Osteoblast (primary cell): Measurements from ENCODE around the gene TMEM86A. TPM values are rescaled to one million over a fixed set of nuclear protein-coding genes. Genes with fewer than 3 reads are reported as not detected.

Experiments used
- DNase-seq: peaks from one replicate; pipeline ENCODE4 v3.0.0; 2011; ENCODE audit warnings: low spot score, mixed read lengths; ENCODE audit not compliant: insufficient read length; ENCODE audit errors: missing footprints
- H2AFZ ChIP-seq: 2 replicates; pipeline ENCODE4 v1.6.0; 2011; ENCODE audit warnings: mild to moderate bottlenecking, low read length
- H3K27ac ChIP-seq: 2 replicates; pipeline ENCODE4 v1.5.1; 2011; ENCODE audit warnings: mild to moderate bottlenecking, low read depth, low read length, moderate library complexity
- H3K27me3 ChIP-seq: 2 replicates; pipeline ENCODE4 v1.6.0; 2012; ENCODE audit warnings: mild to moderate bottlenecking, control low read depth, inconsistent platforms, low read length, moderate library complexity; ENCODE audit not compliant: insufficient read depth
- H3K36me3 ChIP-seq: 2 replicates; pipeline ENCODE4 v1.5.1; 2011; ENCODE audit warnings: mild to moderate bottlenecking, low read length, control low read depth, moderate library complexity; ENCODE audit not compliant: insufficient read depth
- H3K4me1 ChIP-seq: 2 replicates; pipeline ENCODE4 v1.5.1; 2011; ENCODE audit warnings: mild to moderate bottlenecking, low read length, control low read depth, moderate library complexity; ENCODE audit not compliant: insufficient read depth
- H3K4me2 ChIP-seq: 2 replicates; pipeline ENCODE4 v1.6.0; 2011; ENCODE audit warnings: mild to moderate bottlenecking, low read length; ENCODE audit not compliant: insufficient read depth
- H3K4me3 ChIP-seq: fragments of 200-600 bp; sonication (generic); 3 replicates; pipeline ENCODE4 v1.5.1; 2012; ENCODE audit warnings: mild to moderate bottlenecking, low read length, inconsistent platforms; ENCODE audit not compliant: insufficient read depth
- H3K79me2 ChIP-seq: 2 replicates; pipeline ENCODE4 v1.6.0; 2012; ENCODE audit warnings: mild to moderate bottlenecking, low read length, control low read depth, inconsistent platforms; ENCODE audit not compliant: insufficient read depth
- H3K9me3 ChIP-seq: 2 replicates; pipeline ENCODE4 v1.5.1; 2011; ENCODE audit warnings: low read depth, low read length, control low read depth
- H4K20me1 ChIP-seq: 2 replicates; pipeline ENCODE4 v1.6.0; 2012; ENCODE audit warnings: mild to moderate bottlenecking, low read length, control low read depth; ENCODE audit not compliant: insufficient read depth
- total RNA-seq: library from RNA; depleted of rRNA; stranded (reverse); fragments of >200 nt; gene quantifications from 2 replicates; pipeline ENCODE4 v1.2.3, GENCODE V29; 2012
- TF ChIP-seq, protein P1 (sequence below): IDR thresholded peaks from 2 replicates; pipeline ENCODE4 v1.5.1; 2011; ENCODE audit warnings: mild to moderate bottlenecking, low read depth, low read length, moderate library complexity; ENCODE audit errors: extremely low read depth

TMEM86A gene
- total RNA-seq, 1 donor, result 3.3 TPM

GRCh38 chr11:18743365-18743764, 44.8 kb downstream of the TMEM86A start:
- no peaks in the 10 kb centered on the region for H3K36me3 ChIP-seq
- TF ChIP-seq, protein P1, sequence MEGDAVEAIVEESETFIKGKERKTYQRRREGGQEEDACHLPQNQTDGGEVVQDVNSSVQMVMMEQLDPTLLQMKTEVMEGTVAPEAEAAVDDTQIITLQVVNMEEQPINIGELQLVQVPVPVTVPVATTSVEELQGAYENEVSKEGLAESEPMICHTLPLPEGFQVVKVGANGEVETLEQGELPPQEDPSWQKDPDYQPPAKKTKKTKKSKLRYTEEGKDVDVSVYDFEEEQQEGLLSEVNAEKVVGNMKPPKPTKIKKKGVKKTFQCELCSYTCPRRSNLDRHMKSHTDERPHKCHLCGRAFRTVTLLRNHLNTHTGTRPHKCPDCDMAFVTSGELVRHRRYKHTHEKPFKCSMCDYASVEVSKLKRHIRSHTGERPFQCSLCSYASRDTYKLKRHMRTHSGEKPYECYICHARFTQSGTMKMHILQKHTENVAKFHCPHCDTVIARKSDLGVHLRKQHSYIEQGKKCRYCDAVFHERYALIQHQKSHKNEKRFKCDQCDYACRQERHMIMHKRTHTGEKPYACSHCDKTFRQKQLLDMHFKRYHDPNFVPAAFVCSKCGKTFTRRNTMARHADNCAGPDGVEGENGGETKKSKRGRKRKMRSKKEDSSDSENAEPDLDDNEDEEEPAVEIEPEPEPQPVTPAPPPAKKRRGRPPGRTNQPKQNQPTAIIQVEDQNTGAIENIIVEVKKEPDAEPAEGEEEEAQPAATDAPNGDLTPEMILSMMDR, result no peak
- H4K20me1 ChIP-seq, result no peaks in the 10 kb centered on the region
- H3K79me2 ChIP-seq, result no peaks in the 10 kb centered on the region
- H3K9me3 ChIP-seq, result no peaks in the 10 kb centered on the region
- H3K4me1 ChIP-seq, result no peaks in the 10 kb centered on the region
- DNase-seq, result no peak
- no peak overlapping the region for H3K4me2 ChIP-seq
- peaks cover 7% of the 10 kb centered on the region for H3K27me3 ChIP-seq
- no peak overlapping the region for H3K4me3 ChIP-seq
- no peak overlapping the region for H3K27ac ChIP-seq
- H2AFZ ChIP-seq, result no peak overlapping the region

DNA sequence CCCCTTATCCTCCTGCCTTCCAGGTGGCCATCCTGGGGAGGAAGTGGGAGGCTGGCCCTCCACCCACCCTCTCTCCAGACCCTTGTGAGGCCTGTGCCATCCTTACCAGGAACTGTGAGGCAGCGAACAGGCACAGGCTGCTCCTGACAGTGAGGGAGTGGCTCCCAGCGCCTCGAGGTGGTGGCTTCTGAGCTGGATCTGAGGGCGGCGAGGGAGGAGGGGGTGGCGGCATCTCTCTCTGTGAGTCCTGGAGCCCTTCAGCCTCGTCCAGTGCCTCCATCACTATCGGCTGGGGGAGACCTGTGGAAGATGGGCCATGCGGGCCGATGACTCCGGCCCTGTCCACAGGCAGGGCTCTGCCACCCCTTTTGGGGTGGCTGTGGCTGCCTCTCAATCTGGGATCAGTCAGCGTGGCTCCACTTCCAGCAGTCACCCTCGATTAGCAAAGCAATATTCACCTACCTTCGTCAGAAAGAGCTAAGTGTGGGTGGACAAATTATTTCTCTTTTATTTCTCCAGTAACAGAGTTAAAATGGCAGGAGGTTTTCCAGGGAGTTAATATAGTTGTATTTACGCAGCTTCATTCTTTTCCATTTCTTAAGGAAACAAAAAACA, 45.4 kb downstream of the TMEM86A start:
- Histone ChIP-seq H3K4me2 (no peak overlapping the region), H3K9me3 (no peaks in the 10 kb centered on the region), H2AFZ (no peak overlapping the region), H3K4me3 (no peak overlapping the region), H4K20me1 (no peaks in the 10 kb centered on the region), H3K27ac (no peak overlapping the region), H3K27me3 (peaks cover 5% of the 10 kb centered on the region), H3K79me2 (no peaks in the 10 kb centered on the region), H3K4me1 (no peaks in the 10 kb centered on the region), H3K36me3 (no peaks in the 10 kb centered on the region)
- no peak for DNase-seq
- TF ChIP-seq, protein P1, result no peak

DNA sequence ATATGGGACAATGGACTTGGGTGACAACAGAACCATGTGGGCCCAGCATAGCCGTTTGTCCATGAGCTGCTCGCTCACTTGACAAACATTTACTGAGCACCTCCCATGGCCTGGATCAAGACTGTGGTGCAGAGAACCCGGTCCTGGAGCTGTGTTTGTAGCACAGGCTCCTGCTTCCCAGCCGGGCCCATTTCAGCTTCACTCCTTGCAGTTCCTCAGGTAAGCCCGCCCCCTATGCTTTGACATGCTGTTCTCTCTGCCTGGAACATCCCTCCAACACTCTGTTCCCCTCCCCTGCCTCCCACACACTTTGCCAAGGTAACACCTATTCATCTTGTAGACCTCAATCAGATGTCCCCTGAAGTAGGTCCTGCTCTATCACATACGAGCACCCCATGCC, 46.7 kb downstream of the TMEM86A start:
- no peak overlapping the region for H2AFZ ChIP-seq
- H3K27me3 ChIP-seq, result no peaks in the 10 kb centered on the region
- DNase-seq, result no peak
- H3K79me2 ChIP-seq, result no peaks in the 10 kb centered on the region
- H3K4me2 ChIP-seq, result no peak overlapping the region
- H3K9me3 ChIP-seq, result no peaks in the 10 kb centered on the region
- no peak overlapping the region for H3K4me3 ChIP-seq
- H3K36me3 ChIP-seq, result no peaks in the 10 kb centered on the region
- no peaks in the 10 kb centered on the region for H4K20me1 ChIP-seq
- H3K27ac ChIP-seq, result no peak overlapping the region
- peaks cover 9% of the 10 kb centered on the region for H3K4me1 ChIP-seq
- TF ChIP-seq, protein P1, result no peak

DNA sequence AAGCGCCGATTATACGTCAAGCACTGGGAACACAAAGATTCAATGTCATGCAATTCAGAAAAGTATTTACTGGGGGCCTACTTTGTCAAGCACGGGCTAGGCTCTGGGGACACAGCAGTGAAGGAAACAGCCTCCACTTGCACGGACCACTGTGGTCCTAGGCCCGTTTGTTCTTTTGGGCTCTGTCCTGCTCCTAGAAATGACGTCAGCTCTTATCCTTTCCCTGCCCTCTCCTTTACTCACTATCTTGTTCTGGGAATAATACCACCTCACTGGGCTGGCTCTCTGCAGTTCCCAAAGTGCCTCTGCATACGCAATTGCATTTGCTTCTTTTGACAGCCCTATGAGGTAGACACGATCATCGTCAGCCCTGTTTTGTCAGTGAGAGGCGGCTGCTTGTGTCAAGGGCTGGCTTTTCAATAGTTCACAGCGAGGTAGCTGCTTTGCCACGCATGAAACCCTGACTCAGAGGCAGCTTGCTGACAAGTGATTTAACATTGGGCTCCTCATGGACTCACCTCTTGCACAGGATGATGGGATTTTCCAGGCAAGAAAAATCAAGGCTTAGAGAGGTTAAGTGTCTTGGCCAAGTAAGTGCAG, 50.3 kb downstream of the TMEM86A start:
- Histone ChIP-seq H3K4me3 (no peak overlapping the region), H2AFZ (no peak overlapping the region), H3K27me3 (no peaks in the 10 kb centered on the region), H3K27ac (no peak overlapping the region), H3K4me1 (peaks cover 9% of the 10 kb centered on the region), H3K36me3 (no peaks in the 10 kb centered on the region), H3K4me2 (no peak overlapping the region), H3K79me2 (no peaks in the 10 kb centered on the region), H4K20me1 (no peaks in the 10 kb centered on the region), H3K9me3 (no peaks in the 10 kb centered on the region)
- DNase-seq, result no peak
- TF ChIP-seq, protein P1, result no peak
